HCT116 (cell line): ENCODE results near the gene IQGAP2. TPM values are rescaled to one million over a fixed set of nuclear protein-coding genes. Genes with fewer than 3 reads are reported as not detected.

ENCODE experiments used
- ATAC-seq: fragments of 200-7000 bp; cut with Tn5 transposase; 2 replicates; pipeline ENCODE4 v1.9.1; 2020; ENCODE audit warnings: mild to moderate bottlenecking, moderate library complexity
- BruUV-seq: library from RNA; stranded (reverse); fragments of 400-500 nt; replicated peaks from 2 replicates; lab custom pipeline; 2021; lab: Mats Ljungman, UMichigan
- CTCF ChIA-PET: fragments of 300-600 bp; sonication (Branson Sonifier 250); formaldehyde crosslinking; loops from one replicate; lab custom pipeline; 2021; ENCODE audit warnings: antibody characterized with exemption; lab: Charles Lee
- POLR2A ChIA-PET: fragments of 300-600, 350-600 bp; sonication (Branson Sonifier 250); formaldehyde crosslinking; loops from one replicate; lab custom pipeline; 2021; ENCODE audit warnings: antibody characterized with exemption; lab: Charles Lee
- RAD21 ChIA-PET, 2 experiments: fragments of 300-600 bp; sonication (Branson Sonifier 250); formaldehyde crosslinking; loops; one replicate each; lab custom pipeline; 2023; ENCODE audit warnings: low total read pairs in 2 of 2; ENCODE audit not compliant: uncharacterized antibody in 2 of 2, unreplicated experiment in 2 of 2, low non-redundant PET in 1 of 2; lab: Charles Lee
- DNase-seq: peaks from one replicate; pipeline ENCODE4 v3.0.0-alpha.2; 2010; ENCODE audit warnings: low read depth, low spot score
- H2AFZ ChIP-seq: fragments of 200-600 bp; shearing (Covaris generic), sonication (generic); 2 replicates; pipeline ENCODE4 v1.6.1; 2017; ENCODE audit warnings: low read depth, mixed run types, mixed read lengths, antibody characterized with exemption, low read length; ENCODE audit not compliant: poor library complexity, severe bottlenecking
- H3K27ac ChIP-seq: 2 replicates; pipeline ENCODE4 v1.5.1; 2012; ENCODE audit warnings: low read depth, low read length
- H3K27me3 ChIP-seq: fragments of 200-600 bp; sonication (generic); 2 replicates; pipeline ENCODE4 v1.6.1; 2016; ENCODE audit warnings: mixed run types, low read length, mixed read lengths; ENCODE audit not compliant: insufficient read depth
- H3K36me3 ChIP-seq, 2 experiments: fragments of 200-500 bp in 1 of 2; fragments of 200-600 bp in 1 of 2; sonication (Bioruptor generic) in 1 of 2; sonication (generic) in 1 of 2; 2 replicates each; pipeline versions ENCODE4 v1.5.1 to v1.6.1; 2014 to 2016; ENCODE audit warnings: low read length in 2 of 2, inconsistent platforms in 1 of 2, mixed read lengths in 1 of 2, mixed run types in 1 of 2; ENCODE audit not compliant: insufficient read depth in 2 of 2, control insufficient read depth in 1 of 2
- H3K4me1 ChIP-seq, 2 experiments: fragments of 200-600 bp in 1 of 2; sonication (generic) in 1 of 2; 2 replicates each; pipeline versions ENCODE4 v1.5.1 to v1.6.1; 2012 to 2017; ENCODE audit warnings: low read length in 2 of 2, inconsistent platforms in 1 of 2, mild to moderate bottlenecking in 1 of 2, mixed read lengths in 1 of 2, mixed run types in 1 of 2, moderate library complexity in 1 of 2; ENCODE audit not compliant: insufficient read depth in 2 of 2, control insufficient read depth in 1 of 2
- H3K4me2 ChIP-seq: fragments of 200-600 bp; sonication (generic); 2 replicates; pipeline ENCODE4 v1.6.1; 2017; ENCODE audit warnings: mixed run types, low read length, mixed read lengths
- H3K4me3 ChIP-seq, 2 experiments: fragments of 200-600 bp in 1 of 2; sonication (generic) in 1 of 2; replicated peaks in 1 of 2; 2 replicates each; pipeline ENCODE4 v1.5.1; 2011 to 2016; ENCODE audit warnings: low read length in 2 of 2, control low read depth in 1 of 2, low read depth in 1 of 2, mild to moderate bottlenecking in 1 of 2, mixed read lengths in 1 of 2, mixed run types in 1 of 2
- H3K79me2 ChIP-seq: fragments of 200-600 bp; sonication (generic); 2 replicates; pipeline ENCODE4 v1.6.1; 2017; ENCODE audit warnings: mild to moderate bottlenecking, mixed run types, low read length, moderate library complexity, mixed read lengths; ENCODE audit not compliant: insufficient read depth
- H3K9ac ChIP-seq: fragments of 200-600 bp; sonication (generic); 2 replicates; pipeline ENCODE4 v1.6.1; 2016; ENCODE audit warnings: low read length, mixed read lengths
- H3K9me2 ChIP-seq: fragments of 200-600 bp; sonication (generic), shearing (Covaris generic); 2 replicates; pipeline ENCODE4 v1.6.1; 2017; ENCODE audit warnings: mixed run types, mild to moderate bottlenecking, moderate library complexity; ENCODE audit not compliant: insufficient read depth
- H3K9me3 ChIP-seq, 2 experiments: fragments of 200-500 bp in 1 of 2; fragments of 200-600 bp in 1 of 2; sonication (Bioruptor generic) in 1 of 2; sonication (generic) in 1 of 2; 2 replicates each; pipeline ENCODE4 v1.6.1; 2014 to 2017; ENCODE audit warnings: low read length in 2 of 2, mixed read lengths in 2 of 2, inconsistent platforms in 1 of 2, low read depth in 1 of 2, mild to moderate bottlenecking in 1 of 2, mixed run types in 1 of 2, moderate library complexity in 1 of 2; ENCODE audit not compliant: control insufficient read depth in 1 of 2, insufficient read depth in 1 of 2
- H4K20me1 ChIP-seq: fragments of 200-600 bp; sonication (generic), shearing (Covaris generic); 2 replicates; pipeline ENCODE4 v1.6.1; 2017; ENCODE audit warnings: mixed run types, mild to moderate bottlenecking, moderate library complexity; ENCODE audit not compliant: insufficient read depth
- CEBPB ChIP-seq: IDR thresholded peaks from 2 replicates; pipeline ENCODE4 v1.6.1; 2012; ENCODE audit warnings: low read depth
- ELF1 ChIP-seq: IDR thresholded peaks from 2 replicates; pipeline ENCODE4 v1.6.1; 2012; ENCODE audit warnings: low read depth, borderline replicate concordance
- FOSL1 ChIP-seq: IDR thresholded peaks from 2 replicates; pipeline ENCODE4 v1.6.1; 2012; ENCODE audit warnings: low read depth
- POLR2AphosphoS5 ChIP-seq: IDR thresholded peaks from 2 replicates; pipeline ENCODE4 v1.6.1; 2011; ENCODE audit warnings: mild to moderate bottlenecking, low read depth, low read length, moderate library complexity
- RAD21 ChIP-seq: IDR thresholded peaks from 2 replicates; pipeline ENCODE4 v1.6.1; 2012; ENCODE audit warnings: low read depth, mild to moderate bottlenecking
- SRF ChIP-seq: IDR thresholded peaks from 2 replicates; pipeline ENCODE4 v1.6.1; 2012; ENCODE audit warnings: low read depth
- ZNF274 ChIP-seq: fragments of 200-500 bp; sonication (Bioruptor generic); IDR thresholded peaks from 2 replicates; pipeline ENCODE4 v1.6.1; 2014; ENCODE audit warnings: mild to moderate bottlenecking, low read depth, low read length, inconsistent platforms
- intact Hi-C: fragments of 100-400 bp; cut with micrococcal nuclease; formaldehyde crosslinking; loops from 2 replicates; pipeline ENCODE4 v1.10.0; 2022
- total RNA-seq: library from RNA; stranded (reverse); gene quantifications from one replicate; pipeline ENCODE4 v1.2.1, GENCODE V29; 2021; ENCODE audit not compliant: unreplicated experiment
- TF ChIP-seq, protein P1 (sequence below): IDR thresholded peaks from 2 replicates; pipeline ENCODE4 v1.6.1; 2012
- TF ChIP-seq, protein P2 (sequence below): IDR thresholded peaks from 2 replicates; pipeline ENCODE4 v1.6.1; 2011; ENCODE audit warnings: mild to moderate bottlenecking, low read length, moderate library complexity; ENCODE audit not compliant: insufficient replicate concordance; ENCODE audit errors: extremely low read depth
- TF ChIP-seq, protein P3 (sequence below): IDR thresholded peaks from 2 replicates; pipeline ENCODE4 v1.6.1; 2012; ENCODE audit warnings: low read depth
- TF ChIP-seq, protein P4 (sequence below), 3 experiments: fragments of 200-600 bp in 1 of 3; sonication (generic) in 1 of 3; IDR thresholded peaks in 2 of 3; conservative IDR thresholded peaks in 1 of 3; 2 replicates each; pipeline ENCODE4 v1.5.1; 2012 to 2017; ENCODE audit warnings: low read depth in 2 of 3, low read length in 2 of 3, antibody characterized with exemption in 1 of 3, borderline replicate concordance in 1 of 3, control low read depth in 1 of 3, mild to moderate bottlenecking in 1 of 3, mixed read lengths in 1 of 3, mixed run types in 1 of 3, moderate library complexity in 1 of 3; ENCODE audit not compliant: insufficient read depth in 1 of 3
- TF ChIP-seq, protein P5 (sequence below): IDR thresholded peaks from 2 replicates; pipeline ENCODE4 v1.6.1; 2012

IQGAP2 gene
- total RNA-seq, 1 experiment from 2014 or later = 2.0 TPM

DNA sequence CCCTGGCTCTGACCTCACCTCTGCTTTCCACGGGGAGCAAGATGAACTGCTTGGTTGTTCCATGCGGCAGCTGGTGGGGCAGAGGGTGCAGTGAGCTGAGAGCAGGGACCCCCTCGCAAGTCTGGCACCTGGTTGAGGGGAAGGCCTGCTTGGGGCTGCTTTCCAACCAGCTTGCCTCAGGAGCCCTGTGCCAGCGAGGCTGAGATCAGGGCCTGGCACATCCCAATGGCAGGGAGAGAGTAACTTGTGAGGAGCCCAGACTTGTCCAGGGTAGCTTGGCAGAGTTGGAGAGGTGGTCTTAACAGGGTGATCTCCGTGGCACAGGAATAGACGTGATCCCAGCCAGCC, 68.9 kb downstream of the IQGAP2 start:
- ChIA-PET POLR2A (no interaction called here), CTCF (no interaction called here), RAD21 (no interaction called here)
- DNase-seq (no peak), ATAC-seq (no peak)
- no peaks in the 10 kb centered on the region for H3K9me3 ChIP-seq
- H3K9me2 ChIP-seq = no peaks in the 10 kb centered on the region
- H4K20me1 ChIP-seq = no peaks in the 10 kb centered on the region
- intact Hi-C loops = no loop called here
- no peak overlapping the region for H3K9ac ChIP-seq
- H3K27ac ChIP-seq = no peak overlapping the region; the same call in 1 of the 2 replicates
- H3K79me2 ChIP-seq = no peaks in the 10 kb centered on the region
- no peaks in the 10 kb centered on the region for H3K27me3 ChIP-seq
- peaks cover 0 to 2% of the 10 kb centered on the region in 2 experiments; a peak in 1 of 4 replicates for H3K4me1 ChIP-seq
- TF ChIP-seq, protein P1, sequence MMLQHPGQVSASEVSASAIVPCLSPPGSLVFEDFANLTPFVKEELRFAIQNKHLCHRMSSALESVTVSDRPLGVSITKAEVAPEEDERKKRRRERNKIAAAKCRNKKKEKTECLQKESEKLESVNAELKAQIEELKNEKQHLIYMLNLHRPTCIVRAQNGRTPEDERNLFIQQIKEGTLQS = no peak
- TF ChIP-seq, protein P2, sequence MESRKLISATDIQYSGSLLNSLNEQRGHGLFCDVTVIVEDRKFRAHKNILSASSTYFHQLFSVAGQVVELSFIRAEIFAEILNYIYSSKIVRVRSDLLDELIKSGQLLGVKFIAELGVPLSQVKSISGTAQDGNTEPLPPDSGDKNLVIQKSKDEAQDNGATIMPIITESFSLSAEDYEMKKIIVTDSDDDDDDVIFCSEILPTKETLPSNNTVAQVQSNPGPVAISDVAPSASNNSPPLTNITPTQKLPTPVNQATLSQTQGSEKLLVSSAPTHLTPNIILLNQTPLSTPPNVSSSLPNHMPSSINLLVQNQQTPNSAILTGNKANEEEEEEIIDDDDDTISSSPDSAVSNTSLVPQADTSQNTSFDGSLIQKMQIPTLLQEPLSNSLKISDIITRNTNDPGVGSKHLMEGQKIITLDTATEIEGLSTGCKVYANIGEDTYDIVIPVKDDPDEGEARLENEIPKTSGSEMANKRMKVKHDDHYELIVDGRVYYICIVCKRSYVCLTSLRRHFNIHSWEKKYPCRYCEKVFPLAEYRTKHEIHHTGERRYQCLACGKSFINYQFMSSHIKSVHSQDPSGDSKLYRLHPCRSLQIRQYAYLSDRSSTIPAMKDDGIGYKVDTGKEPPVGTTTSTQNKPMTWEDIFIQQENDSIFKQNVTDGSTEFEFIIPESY = no peak
- TF ChIP-seq, protein P3, sequence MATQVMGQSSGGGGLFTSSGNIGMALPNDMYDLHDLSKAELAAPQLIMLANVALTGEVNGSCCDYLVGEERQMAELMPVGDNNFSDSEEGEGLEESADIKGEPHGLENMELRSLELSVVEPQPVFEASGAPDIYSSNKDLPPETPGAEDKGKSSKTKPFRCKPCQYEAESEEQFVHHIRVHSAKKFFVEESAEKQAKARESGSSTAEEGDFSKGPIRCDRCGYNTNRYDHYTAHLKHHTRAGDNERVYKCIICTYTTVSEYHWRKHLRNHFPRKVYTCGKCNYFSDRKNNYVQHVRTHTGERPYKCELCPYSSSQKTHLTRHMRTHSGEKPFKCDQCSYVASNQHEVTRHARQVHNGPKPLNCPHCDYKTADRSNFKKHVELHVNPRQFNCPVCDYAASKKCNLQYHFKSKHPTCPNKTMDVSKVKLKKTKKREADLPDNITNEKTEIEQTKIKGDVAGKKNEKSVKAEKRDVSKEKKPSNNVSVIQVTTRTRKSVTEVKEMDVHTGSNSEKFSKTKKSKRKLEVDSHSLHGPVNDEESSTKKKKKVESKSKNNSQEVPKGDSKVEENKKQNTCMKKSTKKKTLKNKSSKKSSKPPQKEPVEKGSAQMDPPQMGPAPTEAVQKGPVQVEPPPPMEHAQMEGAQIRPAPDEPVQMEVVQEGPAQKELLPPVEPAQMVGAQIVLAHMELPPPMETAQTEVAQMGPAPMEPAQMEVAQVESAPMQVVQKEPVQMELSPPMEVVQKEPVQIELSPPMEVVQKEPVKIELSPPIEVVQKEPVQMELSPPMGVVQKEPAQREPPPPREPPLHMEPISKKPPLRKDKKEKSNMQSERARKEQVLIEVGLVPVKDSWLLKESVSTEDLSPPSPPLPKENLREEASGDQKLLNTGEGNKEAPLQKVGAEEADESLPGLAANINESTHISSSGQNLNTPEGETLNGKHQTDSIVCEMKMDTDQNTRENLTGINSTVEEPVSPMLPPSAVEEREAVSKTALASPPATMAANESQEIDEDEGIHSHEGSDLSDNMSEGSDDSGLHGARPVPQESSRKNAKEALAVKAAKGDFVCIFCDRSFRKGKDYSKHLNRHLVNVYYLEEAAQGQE = no peak
- TF ChIP-seq RAD21 (no peak), ZNF274 (no peak), SRF (no peak), ELF1 (no peak), CEBPB (no peak), FOSL1 (no peak), POLR2AphosphoS5 (no peak)
- TF ChIP-seq, protein P4, sequence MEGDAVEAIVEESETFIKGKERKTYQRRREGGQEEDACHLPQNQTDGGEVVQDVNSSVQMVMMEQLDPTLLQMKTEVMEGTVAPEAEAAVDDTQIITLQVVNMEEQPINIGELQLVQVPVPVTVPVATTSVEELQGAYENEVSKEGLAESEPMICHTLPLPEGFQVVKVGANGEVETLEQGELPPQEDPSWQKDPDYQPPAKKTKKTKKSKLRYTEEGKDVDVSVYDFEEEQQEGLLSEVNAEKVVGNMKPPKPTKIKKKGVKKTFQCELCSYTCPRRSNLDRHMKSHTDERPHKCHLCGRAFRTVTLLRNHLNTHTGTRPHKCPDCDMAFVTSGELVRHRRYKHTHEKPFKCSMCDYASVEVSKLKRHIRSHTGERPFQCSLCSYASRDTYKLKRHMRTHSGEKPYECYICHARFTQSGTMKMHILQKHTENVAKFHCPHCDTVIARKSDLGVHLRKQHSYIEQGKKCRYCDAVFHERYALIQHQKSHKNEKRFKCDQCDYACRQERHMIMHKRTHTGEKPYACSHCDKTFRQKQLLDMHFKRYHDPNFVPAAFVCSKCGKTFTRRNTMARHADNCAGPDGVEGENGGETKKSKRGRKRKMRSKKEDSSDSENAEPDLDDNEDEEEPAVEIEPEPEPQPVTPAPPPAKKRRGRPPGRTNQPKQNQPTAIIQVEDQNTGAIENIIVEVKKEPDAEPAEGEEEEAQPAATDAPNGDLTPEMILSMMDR (IDR thresholded peaks at IDR 0.05 in 2 of 3, conservative IDR thresholded peaks at IDR 0.05 in 1 of 3; ENCODE audit: borderline replicate concordance in 1 of 3, insufficient read depth in 1 of 3, low read depth in 2 of 3, low read length in 2 of 3) = no peak
- TF ChIP-seq, protein P5, sequence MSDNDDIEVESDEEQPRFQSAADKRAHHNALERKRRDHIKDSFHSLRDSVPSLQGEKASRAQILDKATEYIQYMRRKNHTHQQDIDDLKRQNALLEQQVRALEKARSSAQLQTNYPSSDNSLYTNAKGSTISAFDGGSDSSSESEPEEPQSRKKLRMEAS = no peak
- no peaks in the 10 kb centered on the region for H3K36me3 ChIP-seq
- no peak overlapping the region for H3K4me3 ChIP-seq
- H3K4me2 ChIP-seq = no peak overlapping the region
- no peak overlapping the region for H2AFZ ChIP-seq
- BruUV-seq = no TSS peak
